Measurements from ENCODE around the gene LCORL.

DNA sequence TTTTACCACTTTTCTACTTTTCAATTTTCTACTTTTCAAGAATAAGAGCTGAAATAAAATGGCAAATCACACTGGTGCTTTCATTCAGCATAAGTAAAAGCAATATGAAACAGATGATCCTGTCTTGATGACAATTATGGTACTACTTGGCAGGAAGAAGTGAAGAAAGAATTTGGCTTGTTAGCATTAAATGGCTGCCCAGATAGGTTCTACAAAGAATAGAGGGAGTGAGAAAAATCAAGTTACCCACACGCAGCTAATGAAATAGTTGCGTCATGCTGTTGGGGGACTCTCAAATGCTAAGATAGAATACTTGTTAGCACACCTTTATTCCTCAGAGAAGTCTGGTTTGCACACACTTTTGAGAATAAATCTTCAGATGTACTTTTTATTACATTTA lies 12.5 kb upstream of the LCORL start:
- TF ChIP-seq TEAD4 (IDR thresholded peaks at IDR 0.05) = no peak
- no peak for TF ChIP-seq EP300 (IDR thresholded peaks at IDR 0.05; ENCODE audit: borderline replicate concordance)
- TF ChIP-seq YY1 (IDR thresholded peaks at IDR 0.05; ENCODE audit: low read depth) = no peak
- TF ChIP-seq EGR1 (IDR thresholded peaks at IDR 0.05) = no peak
- TF ChIP-seq MAX (IDR thresholded peaks at IDR 0.05) = no peak
- no peak for TF ChIP-seq CREB1 (IDR thresholded peaks at IDR 0.05; ENCODE audit: low read depth)
- no peak for TF ChIP-seq TAF1 (IDR thresholded peaks at IDR 0.05; ENCODE audit: low read depth)
- TF ChIP-seq CEBPB (IDR thresholded peaks at IDR 0.05) = no peak
- TF ChIP-seq RAD21 (IDR thresholded peaks at IDR 0.05; ENCODE audit: low read depth) = no peak
- TF ChIP-seq ZBTB7A (IDR thresholded peaks at IDR 0.05; ENCODE audit: low read depth) = no peak
- no peak for TF ChIP-seq REST (IDR thresholded peaks at IDR 0.05; ENCODE audit: low read depth)
- TF ChIP-seq NFIC (IDR thresholded peaks at IDR 0.05) = no peak

Measured in Ishikawa (cell line).